HepG2 (cell line): Measurements from ENCODE around the gene IRS4. TPM values are rescaled to one million over a fixed set of nuclear protein-coding genes. Genes with fewer than 3 reads are reported as not detected.

Experiments
- ATAC-seq: fragments of 200-7000 bp; cut with Tn5 transposase; 3 replicates; pipeline ENCODE4 v1.9.1; 2020; ENCODE audit warnings: mild to moderate bottlenecking, moderate library complexity
- BruUV-seq: library from RNA; stranded (reverse); fragments of 400-500 nt; replicated peaks from 2 replicates; lab custom pipeline; 2021; lab: Mats Ljungman, UMichigan
- CTCF ChIA-PET: fragments of 300-600 bp; formaldehyde crosslinking; extraction: SDS; loops from one replicate; lab custom pipeline; 2021; ENCODE audit warnings: low total read pairs, inconsistent platforms, low intra/inter-chr PET ratio; lab: Yijun Ruan, JAX
- POLR2A ChIA-PET: fragments of 350-600 bp; sonication (Branson Sonifier 250); formaldehyde crosslinking; loops from one replicate; lab custom pipeline; 2020; ENCODE audit warnings: antibody characterized with exemption, inconsistent platforms; lab: Yijun Ruan, JAX
- DNase-seq: peaks from one replicate; pipeline ENCODE4 v3.0.0-alpha.2; 2015; ENCODE audit warnings: low spot score
- FAIRE-seq: peaks from 3 replicates; lab custom pipeline; 2011; peaks lifted over from hg19 to GRCh38; lab: Jason Lieb, UNC
- H2AFZ ChIP-seq: one replicate; pipeline ENCODE4 v1.6.1; 2011; ENCODE audit warnings: low read length, inconsistent platforms
- H3K27ac ChIP-seq: fragments of 300-600 bp; 3 replicates; pipeline ENCODE4 v1.8.0; 2011; ENCODE audit warnings: mixed run types, mild to moderate bottlenecking, mixed read lengths, low read length, inconsistent platforms; ENCODE audit not compliant: insufficient read depth; ENCODE audit errors: extremely low read length
- H3K27me3 ChIP-seq, 2 experiments: fragments of 200-600 bp in 1 of 2; 2 replicates in 1 of 2; 3 replicates in 1 of 2; pipeline versions ENCODE4 v1.6.0 to v1.8.0; 2011; ENCODE audit warnings: low read length in 2 of 2, mild to moderate bottlenecking in 2 of 2, moderate library complexity in 2 of 2, inconsistent platforms in 1 of 2; ENCODE audit not compliant: insufficient read depth in 2 of 2, control insufficient read depth in 1 of 2
- H3K36me3 ChIP-seq, 2 experiments: fragments of 200-600 bp in 1 of 2; replicated peaks in 1 of 2; 2 replicates in 1 of 2; 3 replicates in 1 of 2; pipeline versions ENCODE4 v1.5.1 to v1.8.0; 2011; ENCODE audit warnings: low read length in 2 of 2, inconsistent platforms in 1 of 2; ENCODE audit not compliant: insufficient read depth in 2 of 2, control insufficient read depth in 1 of 2
- H3K4me1 ChIP-seq: 2 replicates; pipeline ENCODE4 v1.5.1; 2012; ENCODE audit warnings: low read length, inconsistent platforms; ENCODE audit not compliant: insufficient read depth
- H3K4me2 ChIP-seq: 2 replicates; pipeline ENCODE4 v1.6.0; 2011; ENCODE audit warnings: low read depth, low read length, inconsistent platforms
- H3K4me3 ChIP-seq, 3 experiments: fragments of 200-600 bp in 1 of 3; sonication (generic), shearing (Covaris generic) in 1 of 3; replicated peaks in 1 of 3; 2 replicates each; pipeline ENCODE4 v1.5.1; 2011 to 2016; ENCODE audit warnings: low read length in 3 of 3, inconsistent platforms in 2 of 3, low read depth in 2 of 3, mild to moderate bottlenecking in 2 of 3, control low read depth in 1 of 3, mixed read lengths in 1 of 3; ENCODE audit not compliant: insufficient read depth in 1 of 3
- H3K79me2 ChIP-seq: one replicate; pipeline ENCODE4 v1.6.1; 2011; ENCODE audit warnings: low read length, inconsistent platforms; ENCODE audit not compliant: insufficient read depth
- H3K9ac ChIP-seq: 2 replicates; pipeline ENCODE4 v1.6.0; 2011; ENCODE audit warnings: mild to moderate bottlenecking, low read depth, low read length, inconsistent platforms; ENCODE audit not compliant: insufficient read depth
- H3K9me3 ChIP-seq: 2 replicates; pipeline ENCODE4 v1.5.1; 2012; ENCODE audit warnings: mild to moderate bottlenecking, low read length
- H4K20me1 ChIP-seq: 2 replicates; pipeline ENCODE4 v1.6.0; 2011; ENCODE audit warnings: inconsistent platforms, mild to moderate bottlenecking, low read length, moderate library complexity; ENCODE audit not compliant: insufficient read depth
- DNMT1 ChIP-seq: sonication (generic); formaldehyde crosslinking; IDR thresholded peaks from 2 replicates; pipeline ENCODE4 v1.5.1; 2020; ENCODE audit warnings: mild to moderate bottlenecking, missing genetic modification reagents
- ELF4 ChIP-seq: sonication (generic); formaldehyde crosslinking; IDR thresholded peaks from 2 replicates; pipeline ENCODE4 v1.5.0; 2020; ENCODE audit warnings: missing genetic modification reagents, mild to moderate bottlenecking, moderate library complexity, borderline replicate concordance
- REL ChIP-seq: sonication (generic); formaldehyde crosslinking; conservative IDR thresholded peaks from 2 replicates; pipeline ENCODE4 v1.8.0; 2022; ENCODE audit warnings: mild to moderate bottlenecking, missing genetic modification reagents, moderate library complexity
- TFE3 ChIP-seq: IDR thresholded peaks from 2 replicates; pipeline ENCODE4 v1.6.1; 2016
- ZHX2 ChIP-seq, 2 experiments: sonication (generic) in 1 of 2; formaldehyde crosslinking in 1 of 2; IDR thresholded peaks; 2 replicates each; pipeline versions ENCODE4 v1.6.1 to v1.9.0; 2014 to 2022; ENCODE audit warnings: antibody characterized with exemption in 1 of 2, borderline replicate concordance in 1 of 2, inconsistent platforms in 1 of 2, low read depth in 1 of 2, missing genetic modification reagents in 1 of 2
- ZNF251 ChIP-seq: sonication (generic); formaldehyde crosslinking; IDR thresholded peaks from 2 replicates; pipeline ENCODE4 v1.9.0; 2021; ENCODE audit warnings: mild to moderate bottlenecking, missing genetic modification reagents
- ZNF256 ChIP-seq: sonication (generic); formaldehyde crosslinking; conservative IDR thresholded peaks from 2 replicates; pipeline ENCODE4 v1.4.0; 2020; ENCODE audit warnings: missing genetic modification reagents
- WGBS: methylation state at CpG from one replicate; pipeline ENCODE4 v1.1.6; 2017; ENCODE audit warnings: low lambda C conversion rate; 5-methylcytosine and 5-hydroxymethylcytosine counted together
- in situ Hi-C: cut with HindIII; loops from 2 replicates; pipeline ENCODE4 v1.10.0; 2017; ENCODE audit warnings: low pct_unique_long_range_greater_than_20kb; ENCODE audit not compliant: extremely low pct_ligation_motif_present
- intact Hi-C: fragments of 100-400 bp; cut with micrococcal nuclease; formaldehyde crosslinking; loops from one replicate; pipeline ENCODE4 v1.10.0; 2022; ENCODE audit not compliant: unreplicated experiment
- polyA plus RNA-seq, 8 experiments: library from polyadenylated mRNA; depleted of rRNA in 3 of 8; stranded (reverse) in 7 of 8; unstranded in 1 of 8; fragments of >200 nt; fragmentation: Illumina TruSeq in 4 of 8; extraction: Trizol in 4 of 8; gene quantifications; 2 replicates each; pipeline versions ENCODE4 v1.2.1 to v1.2.3, GENCODE V29; 2011 to 2016; ENCODE audit warnings: low read depth in 4 of 8, missing spikeins in 1 of 8, mixed read lengths in 1 of 8; ENCODE audit not compliant: insufficient read depth in 1 of 8
- total RNA-seq, 5 experiments: library from RNA; depleted of rRNA; stranded (reverse); fragments of >200 nt; fragmentation: Illumina TruSeq; extraction: Trizol; gene quantifications; 2 replicates each; pipeline ENCODE4 v1.2.3, GENCODE V29; 2016; ENCODE audit warnings: low read depth in 1 of 5

Gene IRS4
- total and polyA plus RNA-seq, 2 of the 13 experiments (the other 11 are each of a cell fraction or from before 2014, with no cell fraction given) = not detected

GRCh38 chrX:108731153-108731552 lies 5.2 kb downstream of the IRS4 start (continued):
- TF ChIP-seq ZHX2 (IDR thresholded peaks at IDR 0.05; ENCODE audit: low read depth) = no peak
- TF ChIP-seq ZHX2 (CRISPR knock-in tag; IDR thresholded peaks at IDR 0.05; ENCODE audit: borderline replicate concordance) = no peak
- no peak for TF ChIP-seq DNMT1 (CRISPR knock-in tag)

GRCh38 chrX:108726748-108727147 lies 9.6 kb downstream of the IRS4 start:
- in situ Hi-C loops (no loop called here), intact Hi-C loops (no loop called here)
- H4K20me1 ChIP-seq = no peaks in the 10 kb centered on the region
- DNase-seq = no peak
- ChIA-PET POLR2A (no interaction called here), CTCF (no interaction called here)
- no peak overlapping the region for H2AFZ ChIP-seq
- BruUV-seq = no TSS peak
- H3K4me1 ChIP-seq = no peaks in the 10 kb centered on the region
- no peak overlapping the region for H3K4me3 ChIP-seq
- H3K9me3 ChIP-seq = no peaks in the 10 kb centered on the region
- ATAC-seq = no peak
- 0% methylated on average over 2 of the region's 3 CpGs for WGBS
- no peak for TF ChIP-seq ZNF256 (CRISPR knock-in tag)
- TF ChIP-seq TFE3 (CRISPR knock-in tag) = no peak
- no peak for TF ChIP-seq ELF4 (CRISPR knock-in tag)
- no peak for TF ChIP-seq REL (CRISPR knock-in tag)
- no peak for TF ChIP-seq ZNF251 (CRISPR knock-in tag)
- FAIRE-seq = no peak
- H3K9ac ChIP-seq = no peak overlapping the region
- H3K27me3 ChIP-seq = no peaks in the 10 kb centered on the region
- no peaks in the 10 kb centered on the region for H3K36me3 ChIP-seq
- H3K27ac ChIP-seq = no peak overlapping the region
- no peak overlapping the region for H3K4me2 ChIP-seq
- H3K79me2 ChIP-seq = no peaks in the 10 kb centered on the region
